HG03460 (cell line): Measurements from ENCODE around the gene C1orf167.

Experiments
- ATAC-seq: cut with Tn5 transposase; IDR thresholded peaks from one replicate; pipeline ENCODE4 v1.9.1; 2021; ENCODE audit not compliant: unreplicated experiment

Gene C1orf167

GRCh38 chr1:11782127-11782708, 20.2 kb downstream of the C1orf167 start:
- no peak for ATAC-seq

DNA sequence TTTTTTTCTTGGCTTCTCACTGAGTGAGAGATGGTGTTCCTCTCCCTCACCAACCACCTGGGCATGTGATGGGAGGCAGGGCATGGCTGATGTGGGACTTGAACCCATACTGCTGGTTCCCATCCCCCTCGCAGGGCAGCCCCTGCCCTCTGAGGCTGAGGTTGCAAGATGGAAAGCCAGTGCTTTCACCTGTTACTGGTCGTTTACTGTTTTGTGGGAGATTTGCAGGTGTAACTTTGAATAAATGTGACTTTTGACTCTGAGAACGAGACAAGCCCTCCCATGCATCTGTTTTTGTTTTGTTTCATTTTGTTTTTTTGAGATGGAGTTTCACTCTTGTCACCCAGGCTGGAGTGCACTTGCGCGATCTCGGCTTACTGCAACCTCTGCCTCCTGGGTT, 21.6 kb downstream of the C1orf167 start:
- no peak for ATAC-seq

DNA sequence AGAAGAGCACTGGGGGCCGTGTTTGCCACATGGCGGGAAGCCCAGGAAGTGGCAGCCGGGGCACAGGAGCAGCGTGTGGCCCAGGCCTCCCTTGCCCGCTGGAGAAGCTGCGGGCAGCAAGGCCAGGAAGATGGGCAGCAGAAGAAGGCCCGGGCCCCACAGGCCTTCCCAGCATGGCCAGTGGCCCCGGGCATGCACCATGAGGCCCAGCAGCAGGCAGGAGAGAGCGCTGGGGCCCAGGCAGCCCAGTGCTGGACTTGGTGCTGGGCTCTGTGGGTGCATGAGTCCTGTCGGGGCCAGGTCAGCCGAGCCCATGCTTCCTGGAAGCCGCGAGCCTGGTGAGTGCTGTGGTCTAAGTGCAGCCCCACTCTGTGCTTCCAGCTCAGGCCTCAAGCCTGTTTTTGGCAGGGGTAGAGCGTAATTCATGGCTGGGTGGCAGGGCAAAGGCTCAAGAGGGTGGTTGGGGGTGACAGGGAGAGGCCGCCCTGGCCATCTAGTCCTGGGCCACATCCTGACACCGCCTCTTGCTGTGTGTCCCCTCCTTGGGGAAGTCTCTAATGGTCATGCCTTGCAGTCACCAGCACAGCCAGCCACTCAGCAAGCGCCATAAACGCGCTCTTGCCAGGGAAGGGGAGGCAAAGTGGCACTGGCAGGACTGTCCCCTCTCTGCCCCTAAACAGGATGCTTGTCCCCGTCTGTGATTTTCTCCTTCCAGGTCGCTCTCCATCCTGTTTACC, 22.4 kb downstream of the C1orf167 start:
- no peak for ATAC-seq

DNA sequence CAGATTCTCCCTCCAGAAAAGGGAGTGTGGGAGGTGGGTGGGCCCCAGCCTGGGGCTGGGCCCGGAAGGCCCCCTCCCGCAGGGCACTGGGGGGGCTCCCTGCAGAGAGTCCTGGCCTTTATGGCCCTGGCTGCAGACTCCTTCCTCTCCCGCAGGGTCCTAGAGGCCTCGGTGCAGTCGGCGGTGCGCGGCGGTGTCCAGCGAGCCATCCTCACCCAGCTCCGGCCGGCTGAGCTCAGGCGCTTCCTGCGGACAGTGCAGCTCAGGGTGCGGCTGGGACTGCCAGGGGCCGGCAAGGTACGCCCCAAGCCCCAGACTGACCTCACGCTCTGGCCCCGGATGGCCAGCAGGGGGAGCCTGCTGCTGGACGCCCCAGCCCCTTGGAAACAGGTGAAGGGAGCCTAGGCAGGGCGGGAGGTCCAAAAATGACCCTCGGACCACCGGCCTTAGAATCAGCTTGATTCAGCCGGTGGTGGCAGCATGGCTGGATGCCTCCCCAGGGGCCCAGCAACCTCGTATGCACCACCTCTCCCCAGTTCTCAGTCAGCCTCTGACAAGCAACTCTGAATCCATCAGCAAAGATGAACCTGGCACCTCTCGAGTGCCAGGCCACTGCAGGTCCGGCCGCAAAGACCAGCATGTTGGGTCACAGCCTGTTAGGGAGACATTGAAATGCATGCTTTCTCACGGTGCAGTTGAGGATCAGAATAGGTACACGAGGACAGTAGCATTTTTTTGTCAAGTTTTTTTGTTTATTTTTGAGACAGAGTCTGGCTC, 23.2 kb downstream of the C1orf167 start:
- no peak for ATAC-seq

DNA sequence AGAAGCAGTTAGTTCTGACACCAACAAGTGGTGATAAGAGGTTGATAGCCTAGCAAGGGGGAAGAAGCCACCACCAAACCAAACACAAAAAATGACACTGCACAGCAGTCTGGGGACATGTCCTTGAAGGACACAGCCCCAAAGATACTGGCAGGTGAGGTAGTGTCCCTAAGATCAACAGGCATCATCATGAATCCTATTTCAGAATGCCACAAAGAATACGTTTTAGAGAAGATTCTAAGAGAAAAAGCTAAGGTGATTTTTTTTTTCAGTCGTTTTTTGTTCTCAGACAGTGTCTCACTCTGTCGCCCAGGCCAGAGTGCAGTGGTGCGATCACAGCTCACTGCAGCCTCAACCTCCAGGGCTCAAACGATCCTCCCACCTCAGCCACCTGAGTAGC, 24.2 kb downstream of the C1orf167 start:
- ATAC-seq, result no peak

- no peak for ATAC-seq
Measured at GRCh38 chr1:11787251-11787803, 25.3 kb downstream of the C1orf167 start.

DNA sequence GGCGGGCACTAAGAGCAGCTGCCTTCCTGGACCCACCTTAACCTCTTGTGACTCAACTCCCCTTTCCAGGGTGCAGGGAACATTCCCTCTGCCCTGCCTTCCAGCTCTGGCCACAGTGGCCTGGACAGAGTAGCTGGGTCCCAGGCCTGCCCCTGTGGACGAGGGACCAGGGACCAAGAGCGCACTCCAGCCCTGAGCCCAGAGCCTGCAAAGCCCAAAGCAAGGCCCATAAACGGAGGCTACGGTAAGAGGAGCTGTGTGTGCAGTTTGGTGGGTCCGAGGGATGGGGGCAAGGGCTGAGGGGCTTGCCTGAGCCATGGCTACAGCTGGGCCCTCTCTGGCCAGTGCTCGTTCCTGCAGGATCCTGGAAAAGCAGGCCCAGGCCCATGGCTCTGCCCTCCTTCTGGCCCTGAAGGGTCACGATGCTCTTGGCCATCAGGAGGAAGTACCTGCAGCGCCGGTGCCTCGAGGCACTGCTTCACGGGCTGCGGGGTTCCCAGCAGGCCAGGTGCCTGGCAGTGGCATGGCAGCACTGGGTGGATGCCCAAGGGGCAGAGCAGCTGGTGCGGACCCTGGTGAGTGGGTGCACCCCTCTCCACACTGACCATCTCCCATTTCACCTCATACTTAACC, 25.9 kb downstream of the C1orf167 start:
- ATAC-seq, result no peak

- no peak for ATAC-seq
Measured at GRCh38 chr1:11788549-11789053, 26.6 kb downstream of the C1orf167 start.

DNA sequence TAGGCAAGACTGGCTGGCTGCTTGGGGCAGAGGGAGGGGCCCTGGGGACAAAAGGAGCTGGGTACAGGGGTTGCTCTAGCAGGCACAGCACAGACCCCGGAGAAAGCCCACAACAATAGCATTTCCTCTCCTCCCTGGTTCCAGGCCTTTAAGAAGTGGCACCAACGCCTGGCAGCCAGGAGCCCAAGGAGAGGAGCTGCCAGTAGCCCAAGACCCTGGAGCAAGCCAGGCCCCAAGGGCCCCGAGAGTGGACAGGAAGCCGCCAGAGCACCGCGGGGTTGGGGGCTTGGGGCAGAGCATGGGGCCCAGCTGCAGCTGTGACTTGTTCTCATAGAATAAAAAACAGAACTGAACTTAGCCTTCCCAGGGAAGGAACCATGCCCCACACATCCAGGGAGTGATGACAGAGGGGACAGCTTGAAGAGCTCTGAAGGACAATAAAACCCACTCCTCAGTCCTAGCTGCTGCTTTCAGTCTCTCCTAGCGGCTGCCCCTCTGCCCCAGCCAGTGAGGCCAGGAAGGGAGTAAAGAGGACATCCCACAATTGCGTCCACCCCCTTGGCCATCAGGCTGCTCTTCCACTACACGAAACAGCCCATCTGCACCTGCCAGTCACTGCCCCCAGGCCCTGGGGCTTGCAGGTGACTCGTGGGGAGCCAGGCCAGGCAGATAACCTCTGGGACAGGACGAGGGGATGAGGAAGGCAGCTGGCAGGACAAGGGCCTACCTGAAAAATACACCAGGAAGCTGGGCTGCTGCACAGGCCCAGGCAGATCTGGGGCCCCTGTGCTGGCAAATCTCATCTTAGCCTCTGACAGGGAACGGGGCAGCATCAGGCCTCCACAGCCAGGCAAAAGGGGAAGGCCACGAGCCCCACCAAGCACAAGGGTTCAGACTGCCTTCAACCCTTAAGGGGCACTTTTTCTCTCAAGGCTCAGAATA, 27.4 kb downstream of the C1orf167 start:
- ATAC-seq, result no peak

DNA sequence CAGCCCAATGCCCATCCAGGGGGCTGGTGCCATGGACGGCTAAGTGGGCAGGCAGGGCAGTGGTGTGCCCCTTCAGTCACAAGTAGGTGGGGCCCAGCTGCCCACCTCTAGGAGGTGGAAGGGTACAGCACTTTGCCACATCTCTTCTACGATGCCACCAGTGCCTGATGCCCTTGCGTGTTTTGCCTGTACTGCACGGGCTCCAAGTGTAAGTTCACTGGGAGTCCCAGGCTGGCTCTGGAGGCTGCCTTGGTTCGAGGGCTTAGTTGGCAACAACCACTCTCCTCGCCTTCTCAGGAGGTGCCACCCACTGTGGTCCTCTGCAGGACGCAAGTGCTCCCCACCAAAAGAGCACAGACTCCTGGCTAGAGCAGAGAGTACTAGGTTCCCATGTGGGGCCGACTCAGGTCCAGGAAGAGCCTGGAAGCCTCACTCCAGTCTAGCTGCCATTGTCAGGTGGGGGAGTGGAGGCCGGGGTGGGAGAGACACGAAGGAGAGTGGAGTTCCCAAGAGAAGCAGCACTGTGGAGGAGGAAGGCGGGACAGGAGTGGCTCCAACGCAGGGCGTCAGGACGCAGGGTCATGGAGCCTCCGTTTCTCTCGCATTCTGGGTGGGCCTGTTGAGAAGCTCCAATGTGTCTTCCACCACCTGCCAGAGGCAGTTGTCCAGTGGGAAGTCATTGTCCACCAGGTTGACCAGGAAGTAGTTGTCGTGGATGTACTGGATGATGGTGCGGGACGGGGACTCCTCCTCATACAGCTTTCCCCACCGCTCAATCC, 28.3 kb downstream of the C1orf167 start:
- ATAC-seq, result no peak

DNA sequence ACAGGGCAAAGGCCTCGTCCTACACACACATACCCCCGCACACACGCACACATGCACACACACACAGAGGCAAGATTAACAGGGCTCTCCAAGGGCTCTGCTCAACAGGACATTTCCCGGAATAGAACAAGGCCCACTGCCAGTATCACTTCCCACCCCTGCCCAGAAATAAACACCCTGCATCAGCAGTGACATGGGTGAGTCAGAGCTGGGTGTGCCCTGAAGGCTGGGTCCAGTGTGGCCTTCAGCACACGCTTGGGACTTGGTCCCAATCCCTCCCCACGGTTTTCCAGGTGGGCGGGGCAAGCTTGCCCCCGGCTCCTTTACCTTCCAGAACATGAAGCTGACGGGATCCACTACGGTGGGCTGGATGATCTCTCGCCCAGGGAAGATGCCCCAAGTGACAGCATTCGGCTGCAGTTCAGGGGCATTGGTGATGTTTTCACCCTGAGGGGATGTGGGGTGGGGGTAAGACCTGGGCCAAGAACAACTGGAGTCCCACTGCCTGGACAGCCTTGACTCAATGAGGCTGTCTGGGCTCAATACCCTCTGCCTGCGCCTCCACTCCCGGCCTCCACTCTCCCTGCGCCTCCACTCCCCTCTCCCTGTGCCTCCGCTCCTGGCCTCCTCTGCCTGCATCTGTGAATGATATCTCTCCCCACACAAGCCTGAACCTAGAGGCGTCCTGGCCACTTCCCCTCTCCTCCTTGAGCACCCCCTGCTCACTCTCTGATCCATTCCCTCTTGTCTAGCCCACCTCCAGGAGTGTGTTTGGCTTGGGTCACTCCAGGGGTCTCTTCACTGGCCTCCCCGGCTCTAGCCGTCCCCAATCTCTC, 29.1 kb downstream of the C1orf167 start:
- no peak for ATAC-seq

DNA sequence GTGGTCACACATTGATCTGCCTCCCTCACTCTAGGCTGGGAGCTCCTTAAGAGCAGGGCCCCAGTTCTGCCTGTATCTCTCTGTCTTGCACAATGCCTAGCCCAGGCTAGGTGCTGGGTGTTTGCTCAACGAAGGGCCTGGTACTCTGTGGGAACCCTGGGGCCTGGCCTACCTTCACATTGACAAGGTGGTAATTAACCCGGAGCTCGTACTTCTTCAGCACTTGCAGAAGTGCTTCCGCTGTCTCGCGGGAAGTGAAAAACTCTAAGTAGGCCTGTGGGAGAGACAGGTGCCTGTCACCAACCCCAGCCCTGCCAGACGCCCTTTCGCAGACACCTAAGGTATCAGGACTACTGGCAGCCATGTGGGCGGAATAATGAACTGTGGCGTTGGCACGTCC, 30.1 kb downstream of the C1orf167 start:
- no peak for ATAC-seq

- ATAC-seq, result no peak
Measured at GRCh38 chr1:11793819-11794218, 31.8 kb downstream of the C1orf167 start.

- ATAC-seq, result no peak
Measured at GRCh38 chr1:11794446-11795237, 32.6 kb downstream of the C1orf167 start.

DNA sequence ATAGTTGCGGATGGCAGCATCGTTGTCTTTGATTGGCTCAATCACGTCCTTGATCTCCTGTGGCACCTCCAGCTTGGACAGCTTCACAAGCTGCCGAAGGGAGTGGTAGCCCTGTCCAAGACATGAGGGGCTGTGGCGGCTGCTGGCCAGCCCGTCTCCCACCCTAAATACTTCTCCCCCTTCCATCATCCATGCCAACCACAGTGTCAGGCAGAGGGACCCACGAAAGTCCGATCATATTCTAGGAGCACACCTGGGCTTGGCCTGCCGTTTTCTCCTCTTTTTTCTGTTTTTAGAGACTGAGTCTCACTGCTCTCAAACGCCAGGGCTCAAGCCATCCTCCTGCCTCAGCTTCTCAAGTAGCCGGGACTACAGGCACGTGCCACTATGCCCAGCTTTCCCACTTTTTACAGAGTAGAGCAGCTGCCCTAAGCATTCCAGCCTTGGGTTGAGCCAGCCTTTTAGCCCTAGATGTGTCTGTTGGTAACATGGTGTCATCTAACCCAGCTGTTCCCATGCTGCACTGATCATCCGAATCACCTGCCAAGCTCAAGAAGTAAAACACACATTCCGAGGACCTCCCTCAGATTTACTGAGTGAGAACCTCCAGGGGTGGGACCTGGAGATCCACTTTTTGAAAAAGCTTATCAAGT, 33.4 kb downstream of the C1orf167 start:
- ATAC-seq, result no peak

DNA sequence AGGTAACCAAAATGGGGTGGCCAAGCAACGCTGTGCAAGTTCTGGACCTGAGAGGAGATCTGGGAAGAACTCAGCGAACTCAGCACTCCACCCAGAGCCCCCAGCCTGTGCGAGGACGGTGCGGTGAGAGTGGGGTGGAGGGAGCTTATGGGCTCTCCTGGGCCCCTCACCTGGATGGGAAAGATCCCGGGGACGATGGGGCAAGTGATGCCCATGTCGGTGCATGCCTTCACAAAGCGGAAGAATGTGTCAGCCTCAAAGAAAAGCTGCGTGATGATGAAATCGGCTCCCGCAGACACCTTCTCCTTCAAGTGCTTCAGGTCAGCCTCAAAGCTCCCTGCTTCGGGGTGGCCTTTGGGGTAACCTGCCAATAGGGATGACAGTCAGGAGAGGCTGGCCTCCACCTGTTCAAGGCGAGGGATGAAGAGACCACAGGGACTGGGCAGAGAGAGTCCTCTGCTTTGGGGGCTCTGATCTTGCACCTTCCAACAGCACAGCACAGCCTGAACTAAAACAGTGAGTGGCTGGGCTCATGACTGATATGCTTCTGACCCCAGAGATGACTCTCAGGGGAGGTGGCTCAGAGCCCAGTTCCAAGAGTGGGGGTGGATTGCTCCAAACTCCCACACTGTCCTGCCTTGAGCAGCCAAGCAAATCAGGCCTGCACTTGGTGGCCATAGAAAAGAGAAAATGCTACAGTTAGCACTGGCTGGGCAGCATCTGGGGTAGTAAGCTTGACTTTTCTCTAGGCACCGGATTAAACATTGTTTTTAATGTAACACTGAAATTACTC, 34.2 kb downstream of the C1orf167 start:
- no peak for ATAC-seq
